ENCODE results near the gene TEX2.

GRCh38 chr17:64202683-64203344 lies 60.2 kb downstream of the TEX2 start:
- TF ChIP-seq CTCF (IDR thresholded peaks at IDR 0.05) (no peak), POLR2A (IDR thresholded peaks at IDR 0.05) (no peak)

Data from Peyer's patch (tissue), 4 donors.